ENCODE results near the gene CHSY1. TPM values are rescaled to one million over a fixed set of nuclear protein-coding genes. Genes with fewer than 3 reads are reported as not detected.
"Not testable (repeated sequence)": the region's sequence is repeated elsewhere in the genome, so short reads cannot be mapped to it uniquely, and the experiment has no call there.

Gene CHSY1
- total and polyA plus RNA-seq, 11 donors: 5.6 to 41.3 (median 11.1) TPM

GRCh38 chr15:101288905-101289513 is 37.2 kb upstream of the CHSY1 start:
- intact Hi-C loops (cut with DNase I): no loop called here
- WGBS, 4 donors: 80 to 83% (median 81%) methylated on average over 8 of the region's 8 CpGs
- Histone ChIP-seq H3K36me3 (peaks cover 0 to 87% (median 80%) of the 10 kb centered on the region in 9 donors), H3K27me3 (no peaks in the 10 kb centered on the region), H3K27ac (no peak overlapping the region), H3K4me1 (peaks cover 4 to 39% (median 22%) of the 10 kb centered on the region in 12 donors), H3K9me3 (peaks cover 0 to 3% (median 0%) of the 10 kb centered on the region in 12 donors), H3K4me3 (no peak overlapping the region)
- no peak for DNase-seq
- TF ChIP-seq POLR2A (IDR thresholded peaks at IDR 0.05) (no peak), CTCF (IDR thresholded peaks at IDR 0.05) (peak; percentile 45 to 70 (median 58))
- peak in 2 of 4 donors; percentile 37 to 52 for ATAC-seq

- H3K9me3 ChIP-seq; H3K4me3 ChIP-seq; DNase-seq; intact Hi-C loops (cut with DNase I); ATAC-seq; H3K27ac ChIP-seq; H3K27me3 ChIP-seq: not testable (repeated sequence)
- WGBS, 4 donors: 93 to 100% (median 96%) methylated on average over 6 of the region's 6 CpGs
- Histone ChIP-seq H3K36me3 (peaks cover 0 to 100% (median 91%) of the 10 kb centered on the region in 9 donors), H3K4me1 (peaks cover 0 to 22% (median 6%) of the 10 kb centered on the region in 12 donors)
Measured at GRCh38 chr15:101287342-101287741, 35.5 kb upstream of the CHSY1 start.

- WGBS, 4 donors: 89 to 94% (median 92%) methylated on average over 9 of the region's 9 CpGs
- ATAC-seq: no peak
- Histone ChIP-seq H3K36me3 (peaks cover 0 to 100% (median 91%) of the 10 kb centered on the region in 9 donors), H3K4me3 (no peak overlapping the region), H3K9me3 (peaks cover 0 to 3% (median 0%) of the 10 kb centered on the region in 12 donors), H3K27ac (peak overlapping the region in 1 of 12 donors; percentile 60), H3K4me1 (peaks cover 0 to 17% (median 0%) of the 10 kb centered on the region in 12 donors), H3K27me3 (no peaks in the 10 kb centered on the region)
- intact Hi-C loops (cut with DNase I): no loop called here
- DNase-seq: no peak
- no peak for TF ChIP-seq CTCF (IDR thresholded peaks at IDR 0.05)
- no peak for TF ChIP-seq POLR2A (IDR thresholded peaks at IDR 0.05)
Measured at GRCh38 chr15:101286471-101287114, 34.7 kb upstream of the CHSY1 start.

GRCh38 chr15:101283931-101284330 is 32.1 kb upstream of the CHSY1 start:
- Histone ChIP-seq H3K4me3 (no peak overlapping the region), H3K27me3 (no peaks in the 10 kb centered on the region), H3K27ac (no peak overlapping the region), H3K4me1 (peaks cover 0 to 9% (median 0%) of the 10 kb centered on the region in 12 donors), H3K36me3 (peaks cover 0 to 98% (median 94%) of the 10 kb centered on the region in 9 donors), H3K9me3 (peaks cover 0 to 3% (median 0%) of the 10 kb centered on the region in 12 donors)
- no peak for ATAC-seq
- intact Hi-C loops (cut with DNase I): no loop called here
- TF ChIP-seq CTCF (IDR thresholded peaks at IDR 0.05) (no peak), POLR2A (IDR thresholded peaks at IDR 0.05) (no peak)
- no peak for DNase-seq
- WGBS, 4 donors: 78 to 91% (median 86%) methylated on average over 6 of the region's 6 CpGs

Measured in heart left ventricle (tissue), 16 donors.